Glutamatergic neuron (in vitro differentiated cells): ENCODE results near the gene SPOCK1. TPM values are rescaled to one million over a fixed set of nuclear protein-coding genes. Genes with fewer than 3 reads are reported as not detected.

ENCODE experiments used
- DNase-seq: peaks from one replicate; pipeline ENCODE4 v3.0.0; 2022
- H3K27ac Mint-ChIP-seq: one replicate; pipeline ENCODE4 v1.8.0; 2020; ENCODE audit warnings: mild to moderate bottlenecking, mixed read lengths, inconsistent platforms; ENCODE audit not compliant: unreplicated experiment
- H3K27me3 Mint-ChIP-seq: one replicate; pipeline ENCODE4 v1.8.0; 2020; ENCODE audit warnings: mild to moderate bottlenecking, moderate library complexity, mixed read lengths, inconsistent platforms; ENCODE audit not compliant: unreplicated experiment
- H3K36me3 Mint-ChIP-seq: one replicate; pipeline ENCODE4 v1.8.0; 2020; ENCODE audit warnings: mild to moderate bottlenecking, mixed read lengths, inconsistent platforms; ENCODE audit not compliant: unreplicated experiment
- H3K4me1 Mint-ChIP-seq: one replicate; pipeline ENCODE4 v1.8.0; 2020; ENCODE audit warnings: mild to moderate bottlenecking, low read depth, mixed read lengths, inconsistent platforms; ENCODE audit not compliant: unreplicated experiment
- H3K4me3 Mint-ChIP-seq: one replicate; pipeline ENCODE4 v1.8.0; 2020; ENCODE audit warnings: mild to moderate bottlenecking, mixed read lengths, inconsistent platforms; ENCODE audit not compliant: unreplicated experiment
- H3K9me3 Mint-ChIP-seq: one replicate; pipeline ENCODE4 v1.8.0; 2020; ENCODE audit warnings: mild to moderate bottlenecking, moderate library complexity, mixed read lengths, inconsistent platforms; ENCODE audit not compliant: unreplicated experiment
- total RNA-seq: library from RNA; stranded (reverse); fragmentation: NEBNext Ultra II Directional; extraction: Animal tissue kit (Norgen Biotek cat#: 25700); gene quantifications from one replicate; pipeline ENCODE4 v1.2.1, GENCODE V29; 2021; ENCODE audit not compliant: unreplicated experiment
- TF ChIP-seq, protein P1 (sequence below): fragments of 200-600 bp; sonication (generic); IDR thresholded peaks from one replicate; pipeline ENCODE4 v1.5.0; 2021; ENCODE audit not compliant: partially characterized antibody, unreplicated experiment

The SPOCK1 gene
- total RNA-seq, 1 donor from 2014 or later: 25.4 TPM

DNA sequence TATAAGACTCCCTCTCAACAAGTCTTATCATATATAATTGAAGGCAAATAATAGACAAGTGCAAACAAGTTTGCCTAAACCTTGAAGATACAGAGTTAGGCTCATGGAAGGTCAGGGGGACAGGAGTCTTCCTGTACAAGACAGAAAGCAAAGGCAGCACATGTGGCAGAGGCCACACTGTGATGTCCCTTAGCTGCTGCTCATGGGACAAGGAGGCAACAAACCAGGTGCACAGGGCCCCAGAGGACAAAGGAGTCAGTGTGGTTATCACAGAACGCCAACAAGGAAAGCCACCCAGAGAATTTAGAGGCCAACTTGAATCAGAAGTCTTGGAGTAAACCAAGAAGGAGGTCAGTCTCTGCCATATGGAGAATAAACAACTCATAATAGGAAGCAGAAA, 444.8 kb downstream of the SPOCK1 start:
- H3K27ac Mint-ChIP-seq: no peak overlapping the region
- TF ChIP-seq, protein P1, sequence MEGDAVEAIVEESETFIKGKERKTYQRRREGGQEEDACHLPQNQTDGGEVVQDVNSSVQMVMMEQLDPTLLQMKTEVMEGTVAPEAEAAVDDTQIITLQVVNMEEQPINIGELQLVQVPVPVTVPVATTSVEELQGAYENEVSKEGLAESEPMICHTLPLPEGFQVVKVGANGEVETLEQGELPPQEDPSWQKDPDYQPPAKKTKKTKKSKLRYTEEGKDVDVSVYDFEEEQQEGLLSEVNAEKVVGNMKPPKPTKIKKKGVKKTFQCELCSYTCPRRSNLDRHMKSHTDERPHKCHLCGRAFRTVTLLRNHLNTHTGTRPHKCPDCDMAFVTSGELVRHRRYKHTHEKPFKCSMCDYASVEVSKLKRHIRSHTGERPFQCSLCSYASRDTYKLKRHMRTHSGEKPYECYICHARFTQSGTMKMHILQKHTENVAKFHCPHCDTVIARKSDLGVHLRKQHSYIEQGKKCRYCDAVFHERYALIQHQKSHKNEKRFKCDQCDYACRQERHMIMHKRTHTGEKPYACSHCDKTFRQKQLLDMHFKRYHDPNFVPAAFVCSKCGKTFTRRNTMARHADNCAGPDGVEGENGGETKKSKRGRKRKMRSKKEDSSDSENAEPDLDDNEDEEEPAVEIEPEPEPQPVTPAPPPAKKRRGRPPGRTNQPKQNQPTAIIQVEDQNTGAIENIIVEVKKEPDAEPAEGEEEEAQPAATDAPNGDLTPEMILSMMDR: no peak
- no peak for DNase-seq
- no peaks in the 10 kb centered on the region for H3K9me3 Mint-ChIP-seq
- peaks cover 2% of the 10 kb centered on the region for H3K27me3 Mint-ChIP-seq
- no peaks in the 10 kb centered on the region for H3K36me3 Mint-ChIP-seq
- H3K4me1 Mint-ChIP-seq: no peaks in the 10 kb centered on the region
- no peak overlapping the region for H3K4me3 Mint-ChIP-seq

DNA sequence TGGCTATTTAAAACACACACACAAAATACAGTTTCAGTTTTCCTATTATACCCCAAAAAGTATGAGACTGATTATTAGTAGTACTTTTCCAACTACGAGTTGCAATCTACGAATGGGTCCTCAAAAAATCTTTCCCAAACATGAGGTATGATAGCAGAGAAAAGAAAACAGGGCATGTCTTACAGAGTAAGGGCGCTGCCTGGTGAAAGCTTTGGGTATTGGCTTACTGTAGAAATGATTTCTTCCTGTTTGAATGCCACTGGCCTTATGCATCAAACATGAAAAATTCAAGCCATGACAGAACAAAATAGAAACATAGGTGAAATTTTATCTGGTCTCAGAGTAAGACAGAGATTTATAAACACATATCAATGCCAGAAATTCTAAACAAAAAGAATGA, 448.0 kb downstream of the SPOCK1 start:
- TF ChIP-seq, protein P1: no peak
- no peak for DNase-seq
- Mint-ChIP-seq H3K4me1 (no peaks in the 10 kb centered on the region), H3K4me3 (no peak overlapping the region), H3K36me3 (no peaks in the 10 kb centered on the region), H3K27ac (no peak overlapping the region), H3K27me3 (peaks cover 2% of the 10 kb centered on the region), H3K9me3 (no peaks in the 10 kb centered on the region)

DNA sequence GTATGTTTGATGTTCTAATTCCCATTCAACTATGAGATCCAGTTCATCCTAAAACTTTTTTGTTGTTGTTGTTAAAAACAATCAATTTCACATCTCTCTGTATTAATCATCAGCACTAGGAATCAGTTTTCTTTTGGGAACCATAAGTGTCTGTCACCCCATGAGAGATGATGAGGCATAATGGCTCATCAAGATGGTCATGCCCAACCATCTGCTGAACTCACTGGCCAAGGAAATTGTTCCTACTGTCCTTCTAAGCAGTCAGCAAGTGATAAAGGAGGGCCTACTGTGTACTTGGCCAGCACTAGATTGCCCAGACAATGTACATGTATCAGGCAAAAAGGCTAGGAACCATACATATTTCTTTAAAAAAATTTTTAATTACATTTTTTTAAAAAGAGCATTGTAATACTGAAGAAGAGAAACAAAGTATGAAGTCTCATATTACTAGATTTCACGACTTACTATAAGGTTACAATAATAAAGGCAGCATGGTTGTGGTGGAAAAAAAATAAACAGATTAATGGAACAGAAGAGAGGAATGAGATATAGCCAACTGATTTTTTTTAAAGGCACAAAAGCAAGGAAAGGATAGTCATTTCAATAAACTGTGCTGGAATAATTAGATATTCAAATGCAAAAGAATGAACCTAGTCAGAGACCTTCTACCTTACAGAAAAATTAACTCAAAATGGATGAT, 458.3 kb downstream of the SPOCK1 start:
- peaks cover 2% of the 10 kb centered on the region for H3K9me3 Mint-ChIP-seq
- peak overlapping the region; percentile 96 for H3K27ac Mint-ChIP-seq
- no peak for DNase-seq
- peaks cover 7% of the 10 kb centered on the region for H3K27me3 Mint-ChIP-seq
- TF ChIP-seq, protein P1: no peak
- peak overlapping the region; percentile 25 for H3K4me3 Mint-ChIP-seq
- H3K36me3 Mint-ChIP-seq: peaks cover 8% of the 10 kb centered on the region
- peaks cover 31% of the 10 kb centered on the region for H3K4me1 Mint-ChIP-seq

DNA sequence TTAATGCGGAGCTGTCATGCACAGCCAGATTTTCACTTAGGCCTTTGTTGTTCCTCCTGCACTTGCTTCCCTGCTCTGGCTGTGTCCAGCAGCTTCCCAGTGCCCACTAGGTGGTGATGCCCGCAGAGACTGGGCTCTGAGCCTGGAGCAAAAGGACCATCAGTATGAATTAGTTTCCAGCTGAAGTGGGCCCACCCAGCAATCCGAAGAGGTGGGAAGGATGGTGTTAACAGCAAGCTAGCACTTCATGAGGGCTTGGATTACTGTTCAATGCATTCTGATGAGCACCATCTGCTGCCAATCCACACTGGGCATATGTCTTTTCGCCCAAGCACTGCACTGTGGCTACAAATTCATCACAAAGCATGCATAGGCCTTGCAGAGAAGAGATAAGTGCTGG, 459.1 kb downstream of the SPOCK1 start:
- peak; percentile 34 for DNase-seq
- H3K27me3 Mint-ChIP-seq: peaks cover 10% of the 10 kb centered on the region
- peaks cover 8% of the 10 kb centered on the region for H3K36me3 Mint-ChIP-seq
- H3K27ac Mint-ChIP-seq: peak overlapping the region; percentile 96
- TF ChIP-seq, protein P1: no peak
- peak overlapping the region; percentile 64 for H3K4me3 Mint-ChIP-seq
- peaks cover 4% of the 10 kb centered on the region for H3K9me3 Mint-ChIP-seq
- peaks cover 39% of the 10 kb centered on the region for H3K4me1 Mint-ChIP-seq

DNA sequence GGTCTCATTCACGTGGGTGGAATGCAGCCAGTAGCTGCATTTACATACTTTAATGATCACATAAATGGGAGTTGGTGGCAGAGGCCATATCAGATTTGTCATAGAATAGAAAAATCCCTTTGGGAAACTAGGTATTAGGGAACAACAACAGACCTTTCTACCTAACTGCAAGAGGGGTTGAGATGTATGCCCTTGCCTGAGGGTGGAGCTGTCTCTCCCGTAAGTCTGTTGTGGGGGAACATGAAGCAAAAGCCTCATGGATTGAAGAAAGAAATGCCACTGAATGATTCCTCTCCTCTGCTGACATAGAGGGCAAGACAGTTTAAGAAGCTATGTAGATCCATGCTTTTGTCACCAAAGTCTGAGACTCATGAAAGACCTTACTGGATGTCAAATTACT, 461.3 kb downstream of the SPOCK1 start:
- Mint-ChIP-seq H3K9me3 (peaks cover 5% of the 10 kb centered on the region), H3K27me3 (peaks cover 11% of the 10 kb centered on the region), H3K4me3 (no peak overlapping the region), H3K36me3 (peaks cover 8% of the 10 kb centered on the region), H3K27ac (no peak overlapping the region), H3K4me1 (peaks cover 40% of the 10 kb centered on the region)
- TF ChIP-seq, protein P1: no peak
- no peak for DNase-seq
